Measurements from ENCODE around the gene GABRA4. TPM values are rescaled to one million over a fixed set of nuclear protein-coding genes. Genes with fewer than 3 reads are reported as not detected.

GABRA4 gene
- total RNA-seq = not detected in 2 replicates

GRCh38 chr4:46993075-46994006 lies at the start of gene GABRA4:
Gene GABRA4, minus strand, starts transcription at chr4:46993581. Its CDS starts 157 bp downstream, at chr4:46993424.

GRCh38 chr4:47031011-47031678 lies 37.8 kb upstream of the GABRA4 start, which contains the start of gene GABRB1:
Gene GABRB1, plus strand, starts transcription at chr4:47031567.

DNA sequence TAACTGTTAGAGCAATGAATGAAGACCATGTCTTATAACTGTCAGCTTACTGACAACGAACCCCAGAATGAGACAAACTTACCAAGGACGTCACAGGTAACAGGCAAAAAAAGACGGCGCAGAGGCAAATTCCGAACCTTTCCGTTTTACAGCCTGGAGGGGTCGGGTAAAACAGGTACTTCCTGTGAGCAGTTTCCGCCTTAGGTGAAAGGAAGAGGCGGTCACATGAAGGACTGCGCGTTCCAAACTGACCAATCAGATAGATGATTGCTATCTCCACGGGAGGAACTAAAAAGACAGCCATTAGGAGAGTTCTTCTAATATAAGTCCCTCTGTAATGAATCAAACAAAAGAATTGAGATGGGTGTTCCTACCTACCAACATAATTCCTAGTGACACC lies 84.3 kb downstream of the GABRA4 start, which contains the start of gene COX7B2:
Gene COX7B2 (minus strand): TSS at position 168 of the 400 bp plus-strand sequence. CDS start 174,053 bp downstream, outside the sequence.

Other genes with a start within 250 kb of the GABRA4 start
- not detected in 2 replicates for gene COX7B2, start 84.3 kb downstream of the GABRA4 start, total RNA-seq
- not detected in 2 replicates for gene GABRB1, start 38.0 kb upstream of the GABRA4 start, total RNA-seq